ENCODE measurements around the gene DCC. TPM values are rescaled to one million over a fixed set of nuclear protein-coding genes. Genes with fewer than 3 reads are reported as not detected.

Gene DCC
- total and polyA plus RNA-seq, 9 donors: under 0.01 to 0.77 (median 0.30) TPM; not detected in 3

DNA sequence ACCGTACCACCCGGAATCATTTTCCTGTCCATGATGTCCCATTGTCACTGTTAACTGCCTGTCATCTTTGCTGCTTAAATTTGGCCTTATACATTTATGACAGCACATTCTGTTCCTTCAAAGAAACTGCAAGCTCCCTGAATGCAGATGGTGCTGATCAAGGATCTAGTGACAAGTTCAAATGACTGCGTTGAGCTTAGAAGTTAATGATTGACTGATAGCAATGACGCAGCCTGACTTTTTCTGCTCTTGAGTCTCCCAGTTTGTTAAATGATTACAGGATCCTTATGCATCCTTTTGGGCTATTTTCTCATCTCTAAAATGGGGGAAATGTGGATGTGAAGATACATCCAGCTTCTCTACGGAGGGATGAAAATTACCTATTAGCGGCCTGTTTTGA, 159.0 kb downstream of the DCC start:
- Histone ChIP-seq H3K27ac (no peak overlapping the region), H3K27me3 (no peaks in the 10 kb centered on the region), H3K9me3 (no peaks in the 10 kb centered on the region), H3K36me3 (no peaks in the 10 kb centered on the region), H3K4me1 (ENCODE audit: insufficient read depth) (no peaks in the 10 kb centered on the region), H3K4me3 (no peak overlapping the region)
- intact Hi-C loops (cut with DNase I): no loop called here
- TF ChIP-seq, protein P1, sequence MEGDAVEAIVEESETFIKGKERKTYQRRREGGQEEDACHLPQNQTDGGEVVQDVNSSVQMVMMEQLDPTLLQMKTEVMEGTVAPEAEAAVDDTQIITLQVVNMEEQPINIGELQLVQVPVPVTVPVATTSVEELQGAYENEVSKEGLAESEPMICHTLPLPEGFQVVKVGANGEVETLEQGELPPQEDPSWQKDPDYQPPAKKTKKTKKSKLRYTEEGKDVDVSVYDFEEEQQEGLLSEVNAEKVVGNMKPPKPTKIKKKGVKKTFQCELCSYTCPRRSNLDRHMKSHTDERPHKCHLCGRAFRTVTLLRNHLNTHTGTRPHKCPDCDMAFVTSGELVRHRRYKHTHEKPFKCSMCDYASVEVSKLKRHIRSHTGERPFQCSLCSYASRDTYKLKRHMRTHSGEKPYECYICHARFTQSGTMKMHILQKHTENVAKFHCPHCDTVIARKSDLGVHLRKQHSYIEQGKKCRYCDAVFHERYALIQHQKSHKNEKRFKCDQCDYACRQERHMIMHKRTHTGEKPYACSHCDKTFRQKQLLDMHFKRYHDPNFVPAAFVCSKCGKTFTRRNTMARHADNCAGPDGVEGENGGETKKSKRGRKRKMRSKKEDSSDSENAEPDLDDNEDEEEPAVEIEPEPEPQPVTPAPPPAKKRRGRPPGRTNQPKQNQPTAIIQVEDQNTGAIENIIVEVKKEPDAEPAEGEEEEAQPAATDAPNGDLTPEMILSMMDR (IDR thresholded peaks at IDR 0.05): no peak
- TF ChIP-seq POLR2A (IDR thresholded peaks at IDR 0.05) (no peak), EP300 (IDR thresholded peaks at IDR 0.05) (no peak)
- WGBS, 3 donors: 75 to 78% (median 77%) methylated on average over 6 of the region's 6 CpGs
- DNase-seq: no peak

DNA sequence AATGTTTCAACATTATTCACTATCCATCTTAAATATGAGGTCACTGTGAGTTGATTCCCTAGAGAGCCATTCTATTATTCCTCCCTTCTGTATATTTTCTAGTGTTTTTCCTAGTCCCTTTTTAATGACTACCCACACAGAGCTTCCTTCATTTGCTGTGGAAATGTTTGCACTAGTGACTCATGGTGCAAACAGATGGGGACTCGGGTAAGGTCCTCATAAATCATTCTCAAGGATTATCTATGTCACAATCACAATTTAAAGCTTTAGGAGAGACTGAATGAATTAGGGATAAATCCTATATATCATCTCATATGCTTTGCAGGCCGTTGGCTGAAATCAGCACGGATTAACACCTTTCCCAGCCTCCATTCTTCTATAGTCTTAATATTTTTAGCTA, 159.6 kb downstream of the DCC start:
- H3K4me1 ChIP-seq (ENCODE audit: insufficient read depth): no peaks in the 10 kb centered on the region
- H3K4me3 ChIP-seq: no peak overlapping the region
- H3K27me3 ChIP-seq: no peaks in the 10 kb centered on the region
- DNase-seq: no peak
- TF ChIP-seq POLR2A (IDR thresholded peaks at IDR 0.05) (no peak), EP300 (IDR thresholded peaks at IDR 0.05) (no peak)
- TF ChIP-seq, protein P1 (IDR thresholded peaks at IDR 0.05): no peak
- no peaks in the 10 kb centered on the region for H3K36me3 ChIP-seq
- intact Hi-C loops (cut with DNase I): no loop called here
- no peaks in the 10 kb centered on the region for H3K9me3 ChIP-seq
- 46 to 64% (median 54%) methylated on average over 3 of the region's 3 CpGs for WGBS, 3 donors
- no peak overlapping the region for H3K27ac ChIP-seq

DNA sequence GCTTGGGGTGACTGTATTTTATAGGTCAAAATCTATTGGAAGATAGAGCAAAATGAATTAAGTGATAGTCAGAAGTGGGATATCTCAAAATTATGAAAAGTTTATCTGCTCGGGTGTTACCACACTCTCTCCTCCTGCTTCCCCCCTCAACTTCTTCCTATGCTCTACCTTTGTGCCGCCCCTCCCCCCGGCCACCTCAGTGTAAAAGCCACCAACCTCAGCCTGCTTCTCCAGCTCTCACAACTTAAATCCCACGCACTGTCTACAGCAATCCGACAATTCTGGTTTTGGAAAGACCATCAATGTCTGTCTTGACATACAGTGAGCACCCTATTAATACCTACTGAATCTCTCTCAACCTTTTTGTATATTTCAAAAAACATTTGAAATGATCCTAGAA, 164.6 kb downstream of the DCC start:
- intact Hi-C loops (cut with DNase I): no loop called here
- Histone ChIP-seq H3K27me3 (no peaks in the 10 kb centered on the region), H3K4me3 (no peak overlapping the region), H3K27ac (no peak overlapping the region), H3K9me3 (no peaks in the 10 kb centered on the region), H3K4me1 (ENCODE audit: insufficient read depth) (no peaks in the 10 kb centered on the region), H3K36me3 (no peaks in the 10 kb centered on the region)
- WGBS, 3 donors: 78 to 86% (median 81%) methylated on average over 5 of the region's 5 CpGs
- DNase-seq: no peak
- TF ChIP-seq, protein P1 (IDR thresholded peaks at IDR 0.05): no peak
- no peak for TF ChIP-seq POLR2A (IDR thresholded peaks at IDR 0.05)
- no peak for TF ChIP-seq EP300 (IDR thresholded peaks at IDR 0.05)

DNA sequence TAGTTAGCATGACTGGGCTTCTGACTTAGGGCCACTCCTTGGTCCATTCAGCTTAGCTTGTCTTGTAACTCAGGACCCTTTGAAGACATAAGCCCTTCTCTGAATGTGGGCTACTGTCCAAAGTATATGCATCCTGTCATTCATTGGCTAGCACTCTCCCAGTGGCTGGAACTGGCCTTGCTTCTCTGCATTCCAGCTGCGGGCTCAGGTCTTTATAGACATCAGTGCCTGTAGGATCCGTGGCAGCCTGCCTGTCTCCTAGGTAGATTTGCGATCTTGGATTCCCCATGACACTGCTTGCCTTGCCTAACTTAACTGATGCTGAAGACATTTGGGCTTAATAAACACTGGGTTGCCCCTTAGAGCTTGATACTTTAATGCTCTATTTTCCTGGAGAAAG, 170.1 kb downstream of the DCC start:
- Histone ChIP-seq H3K27me3 (no peaks in the 10 kb centered on the region), H3K36me3 (no peaks in the 10 kb centered on the region), H3K4me3 (no peak overlapping the region), H3K27ac (no peak overlapping the region), H3K9me3 (no peaks in the 10 kb centered on the region), H3K4me1 (ENCODE audit: insufficient read depth) (no peaks in the 10 kb centered on the region)
- DNase-seq: no peak
- 49 to 53% (median 49%) methylated on average over 3 of the region's 3 CpGs for WGBS, 3 donors
- intact Hi-C loops (cut with DNase I): no loop called here
- no peak for TF ChIP-seq POLR2A (IDR thresholded peaks at IDR 0.05)
- TF ChIP-seq, protein P1 (IDR thresholded peaks at IDR 0.05): no peak
- TF ChIP-seq EP300 (IDR thresholded peaks at IDR 0.05): no peak

DNA sequence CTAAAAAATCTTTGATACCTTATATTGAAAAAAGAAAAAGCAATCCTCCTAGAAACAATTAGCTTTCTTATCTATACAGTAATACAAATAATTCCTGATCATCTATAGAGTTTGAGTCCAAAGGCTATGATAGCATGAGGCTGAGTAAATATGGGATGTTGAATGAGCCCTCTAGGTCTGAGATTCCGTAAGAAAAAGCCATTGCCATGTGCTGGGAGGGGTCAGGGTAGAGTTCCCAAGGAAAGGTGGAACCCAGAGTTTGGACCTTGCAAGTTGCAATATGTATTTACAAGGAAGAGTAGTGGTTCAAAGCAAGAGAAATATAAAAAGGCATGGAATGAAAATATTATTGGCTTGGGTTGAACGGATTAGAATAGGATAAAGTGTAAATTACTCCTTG, 178.1 kb downstream of the DCC start:
- no peaks in the 10 kb centered on the region for H3K27me3 ChIP-seq
- H3K36me3 ChIP-seq: no peaks in the 10 kb centered on the region
- WGBS, 3 donors: 55 to 73% (median 55%) methylated on average over 2 of the region's 2 CpGs
- no peak overlapping the region for H3K27ac ChIP-seq
- no peak overlapping the region for H3K4me3 ChIP-seq
- intact Hi-C loops (cut with DNase I): no loop called here
- no peaks in the 10 kb centered on the region for H3K4me1 ChIP-seq (ENCODE audit: insufficient read depth)
- no peak for DNase-seq
- TF ChIP-seq, protein P1 (IDR thresholded peaks at IDR 0.05): no peak
- TF ChIP-seq POLR2A (IDR thresholded peaks at IDR 0.05): no peak
- no peak for TF ChIP-seq EP300 (IDR thresholded peaks at IDR 0.05)
- H3K9me3 ChIP-seq: no peaks in the 10 kb centered on the region
